ENCODE results near the gene BHMT. TPM values are rescaled to one million over a fixed set of nuclear protein-coding genes. Genes with fewer than 3 reads are reported as not detected.

BHMT gene
- total and polyA plus RNA-seq, 9 of the 15 experiments (the other 6 are each of a cell fraction or from before 2014, with no cell fraction given) = not detected

- DNase-seq (ENCODE audit: extremely low read depth in 1 of 4, low spot score in 3 of 4) = no peak
- Histone ChIP-seq H3K27ac (ENCODE audit: extremely low read depth, low read depth, low read length) (no peak overlapping the region), H3K79me2 (ENCODE audit: control insufficient read depth, insufficient read depth, low read length) (no peaks in the 10 kb centered on the region), H3K4me1 (replicated peaks in 1 of 2; ENCODE audit: control insufficient read depth in 2 of 2, insufficient read depth in 2 of 2, low read length in 2 of 2) (peaks cover 0 to 8% of the 10 kb centered on the region in 2 experiments; a peak in 3 of 5 replicates), H3K9me3 (replicated peaks; ENCODE audit: control insufficient read depth, insufficient read depth, low read depth, low read length) (no peaks in the 10 kb centered on the region), H3K27me3 (ENCODE audit: control insufficient read depth in 2 of 2, insufficient read depth in 2 of 2, low read length in 2 of 2) (peaks cover 18 to 27% of the 10 kb centered on the region in 2 experiments), H3K36me3 (ENCODE audit: control insufficient read depth, insufficient read depth, low read length) (no peaks in the 10 kb centered on the region), H3K4me2 (ENCODE audit: insufficient read depth, low read length) (no peak overlapping the region), H2AFZ (ENCODE audit: low read depth, low read length) (no peak overlapping the region), H3K9ac (ENCODE audit: insufficient read depth in 1 of 2, low read depth in 2 of 2, low read length in 2 of 2) (no peak overlapping the region), H3K4me3 (no peak overlapping the region), H4K20me1 (replicated peaks; ENCODE audit: control insufficient read depth, insufficient read depth, low read length) (no peaks in the 10 kb centered on the region), H3K9me1 (ENCODE audit: control insufficient read depth, insufficient read depth, low read length) (no peaks in the 10 kb centered on the region)
- BruUV-seq (replicated peaks) = no TSS peak
- POLR2A ChIA-PET = no interaction called here
- no peak for FAIRE-seq
- intact Hi-C loops (cut with micrococcal nuclease) (no loop called here), in situ Hi-C loops (cut with MboI) (no loop called here)
- no peak for ATAC-seq
- WGBS (ENCODE audit: insufficient coverage, low coverage, missing lambda C conversion rate) = 0% methylated on average over 7 of the region's 7 CpGs
- no peak for TF ChIP-seq SRF (CRISPR knock-in tag; IDR thresholded peaks at IDR 0.05)
- TF ChIP-seq ELF1 (tag; IDR thresholded peaks at IDR 0.05) = peak; percentile 49; the same call in 1 of the 2 replicates
- TF ChIP-seq ZNF384 (IDR thresholded peaks at IDR 0.05; ENCODE audit: low read depth, low read length) = peak; percentile 67
- peak; percentile 42; the same call in 1 of the 2 replicates for TF ChIP-seq FOSL1 (tag; conservative IDR thresholded peaks at IDR 0.05)
- TF ChIP-seq SNAPC5 (CRISPR knock-in tag; IDR thresholded peaks at IDR 0.05) = no peak
- peak; percentile 27; the same call in 1 of the 2 replicates for TF ChIP-seq GABPA (tag; conservative IDR thresholded peaks at IDR 0.05; ENCODE audit: low read depth)
- TF ChIP-seq HMBOX1 (IDR thresholded peaks at IDR 0.05) = peak; percentile 61
- peak; percentile 90 for TF ChIP-seq ZBTB40 (IDR thresholded peaks at IDR 0.05)
- TF ChIP-seq ZBTB40 (CRISPR knock-in tag; IDR thresholded peaks at IDR 0.05) = peak; percentile 66
- CTCF ChIA-PET (ENCODE audit: low intra/inter-chr PET ratio) = no interaction called here
Measured at GRCh38 chr5:79107020-79107796, 4.4 kb upstream of the BHMT start.
